ENCODE results near the gene LYST. TPM values are rescaled to one million over a fixed set of nuclear protein-coding genes. Genes with fewer than 3 reads are reported as not detected.
"Not testable (repeated sequence)": the region's sequence is repeated elsewhere in the genome, so short reads cannot be mapped to it uniquely, and the experiment has no call there.

The LYST gene
- total RNA-seq, 2 experiments from 2014 or later: 90.8 to 92.1 TPM

DNA sequence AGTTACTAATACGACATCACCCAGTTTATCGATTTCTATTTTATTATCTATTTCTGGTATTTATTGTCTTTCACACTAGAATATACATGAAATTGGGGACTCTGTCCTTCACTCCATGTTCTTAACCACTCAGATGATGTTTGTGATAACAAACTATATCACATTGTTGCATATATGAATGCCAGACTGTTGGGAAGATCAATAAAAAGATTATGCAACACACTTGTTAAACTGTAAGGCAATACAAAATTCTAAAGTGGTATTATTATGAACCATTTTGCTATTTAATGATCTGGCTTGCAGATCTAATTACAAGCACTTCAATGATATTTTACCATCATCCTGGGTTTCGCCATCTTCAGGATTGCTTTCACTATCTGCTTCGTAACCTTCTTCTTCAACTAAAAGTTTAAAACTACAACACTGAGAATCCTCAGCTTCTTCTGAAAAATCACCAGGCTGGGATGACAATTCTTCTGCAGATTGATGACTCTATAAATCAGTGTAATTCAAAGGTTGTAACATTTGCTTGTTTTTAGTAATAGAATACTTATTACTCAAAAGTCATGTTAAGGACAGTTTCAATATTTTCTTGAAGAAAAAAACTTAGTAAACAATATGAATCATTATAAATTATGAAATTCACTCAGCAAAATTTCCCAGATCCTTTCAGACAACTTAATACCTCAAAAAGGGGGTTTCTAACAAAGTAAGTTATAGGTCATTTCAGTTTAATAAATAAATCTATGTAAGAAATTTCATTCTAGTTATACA is 63.9 kb downstream of the LYST start:
- ChIA-PET CTCF (interaction anchor here (1.1 kb wide), 1 partner anchor 169 kb away, joined by 4 read pairs; no protein-coding TSS in a partner anchor), POLR2A (no interaction called here)

DNA sequence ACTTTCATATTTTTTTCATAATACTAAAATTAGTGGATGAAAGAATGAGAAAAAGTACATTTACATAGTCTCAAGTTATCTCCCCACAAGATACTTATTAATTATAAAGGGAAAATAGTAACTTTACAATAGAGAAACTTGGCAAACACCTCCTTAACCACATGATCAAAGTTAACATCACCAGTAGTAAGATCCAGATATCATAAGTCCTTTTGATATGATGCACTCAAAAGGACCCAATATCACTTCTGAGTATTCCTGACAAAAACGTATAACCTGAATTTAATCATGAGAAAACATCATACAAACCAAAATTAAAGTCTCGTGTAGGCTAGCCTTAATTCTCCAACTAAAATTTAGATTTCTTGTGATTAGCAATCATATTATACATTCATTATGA is 67.4 kb downstream of the LYST start:
- CTCF ChIA-PET: interaction anchor here (1.3 kb wide), 1 partner anchor 16 kb away, joined by 3 read pairs; no protein-coding TSS in a partner anchor

DNA sequence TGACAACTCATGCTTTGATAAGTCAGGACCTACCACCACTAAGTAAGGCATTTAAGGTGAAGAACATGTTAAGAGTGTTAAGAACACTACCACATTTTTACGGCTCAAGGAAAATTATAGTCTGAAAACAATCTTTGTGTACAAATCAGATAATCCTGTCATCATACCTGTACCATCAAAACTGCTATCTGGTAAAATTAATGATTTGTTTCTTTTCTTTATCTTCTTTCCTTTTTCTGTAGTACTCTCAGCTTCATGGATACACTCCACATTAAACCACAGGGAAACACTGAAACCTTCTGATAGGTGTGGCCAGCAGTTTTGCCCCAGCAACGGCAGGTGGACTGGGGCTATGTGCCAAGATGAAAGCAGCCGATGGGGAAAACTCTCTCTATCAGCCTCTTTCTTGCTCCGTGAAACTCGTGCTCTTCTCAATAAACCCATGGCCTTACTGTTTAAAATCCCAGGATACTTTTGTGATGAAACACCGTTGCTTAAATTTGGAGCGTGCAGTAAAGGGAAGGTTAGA is 75.1 kb downstream of the LYST start:
- ChIA-PET POLR2A (no interaction called here), CTCF (no interaction called here)

More for the DNA sequence above, 67.4 kb downstream of the LYST start:
- POLR2A ChIA-PET: no interaction called here

DNA sequence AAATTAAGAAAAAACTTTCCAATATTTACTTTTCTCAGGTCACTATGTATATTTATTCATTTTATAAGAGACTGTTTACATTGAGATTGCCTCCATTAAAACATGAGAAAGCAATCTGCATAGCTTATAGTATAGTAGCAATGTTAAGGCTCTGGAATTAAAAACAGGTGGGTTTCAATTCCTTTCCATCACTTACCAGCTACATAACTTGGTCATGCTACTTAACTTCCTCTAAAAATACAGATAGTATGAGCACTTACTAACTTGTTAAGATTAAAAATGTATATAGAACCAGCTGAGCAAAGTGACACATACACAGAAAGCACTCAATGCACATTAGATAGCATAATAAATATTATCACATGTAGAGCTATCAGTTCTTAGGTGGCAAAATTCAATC is 76.6 kb downstream of the LYST start:
- CTCF ChIA-PET: no interaction called here
- POLR2A ChIA-PET: no interaction called here

DNA sequence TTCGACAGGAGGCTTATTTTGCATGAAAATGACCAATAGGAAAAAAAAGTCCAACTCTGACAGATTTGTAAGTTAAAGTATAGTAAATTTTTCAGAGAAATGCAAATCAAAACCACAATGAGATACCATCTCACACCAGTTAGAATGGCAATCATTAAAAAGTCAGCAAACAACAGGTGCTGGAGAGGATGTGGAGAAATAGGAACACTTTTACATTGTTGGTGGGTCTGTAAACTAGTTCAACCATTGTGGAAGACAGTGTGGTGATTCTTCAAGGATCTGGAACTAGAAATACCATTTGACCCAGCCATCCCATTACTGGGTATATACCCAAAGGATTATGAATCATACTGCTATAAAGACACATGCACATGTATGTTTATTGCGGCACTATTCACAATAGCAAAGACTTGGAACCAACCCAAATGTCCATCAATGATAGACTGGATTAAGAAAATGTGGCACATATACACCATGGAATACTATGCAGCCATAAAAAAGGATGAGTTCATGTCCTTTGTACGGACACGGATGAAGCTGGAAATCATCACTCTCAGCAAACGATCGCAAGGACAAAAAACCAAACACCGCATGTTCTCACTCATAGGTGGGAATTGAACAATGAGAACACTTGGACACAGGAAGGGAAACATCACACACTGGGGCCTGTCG is 80.3 kb downstream of the LYST start:
- POLR2A ChIA-PET, CTCF ChIA-PET: not testable (repeated sequence)

DNA sequence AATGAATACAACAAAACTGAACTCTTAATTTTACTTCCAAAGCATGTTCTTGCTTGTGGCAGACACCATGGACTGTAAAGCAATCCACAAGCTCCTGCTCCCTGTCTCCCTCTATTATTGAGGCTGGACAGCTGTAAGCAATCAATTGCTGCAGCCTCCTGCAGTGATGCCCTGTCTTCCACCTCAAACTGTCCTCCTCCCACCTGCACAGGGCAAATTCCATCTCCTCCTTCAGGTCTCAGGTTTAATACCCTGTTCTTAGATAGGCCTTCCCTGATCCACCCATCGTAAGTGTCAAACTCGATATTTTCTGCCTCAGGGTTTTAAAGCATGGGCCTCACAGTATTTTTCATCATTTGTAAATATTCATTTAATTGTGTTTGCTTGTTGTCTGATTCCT is 81.8 kb downstream of the LYST start:
- ChIA-PET CTCF (interaction anchor here (0.9 kb wide), 1 partner anchor 238 kb away, joined by 3 read pairs; no protein-coding TSS in a partner anchor), POLR2A (interaction anchor here (0.6 kb wide), 1 partner anchor 393 kb away, joined by 8 read pairs; no protein-coding TSS in a partner anchor)

DNA sequence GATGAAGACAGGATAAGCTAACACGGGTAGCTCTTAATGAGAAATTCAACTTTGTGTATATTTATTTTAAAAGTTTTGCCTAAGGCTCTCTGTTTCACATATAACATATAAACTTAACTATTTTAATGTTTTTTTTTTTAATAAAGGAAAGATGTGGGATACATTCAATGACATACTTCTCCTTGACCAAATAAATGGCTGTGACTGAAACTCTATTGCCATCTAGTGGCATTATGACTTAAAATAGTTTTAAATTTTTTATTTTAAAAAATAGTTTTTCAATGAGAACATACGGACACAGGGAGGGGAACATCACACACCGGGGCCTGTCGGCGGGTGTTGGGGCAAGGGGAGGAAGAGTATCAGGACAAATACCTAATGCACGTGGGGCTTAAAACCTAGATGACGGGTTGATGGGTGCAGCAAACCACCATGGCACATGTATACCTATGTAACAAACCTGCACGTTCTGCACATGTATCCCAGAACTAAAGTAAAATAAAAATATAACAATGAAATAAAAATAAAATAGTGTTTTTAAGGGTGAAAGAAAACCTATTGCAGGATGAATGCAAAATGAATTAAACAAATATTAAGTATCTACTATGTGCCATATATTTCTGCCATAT is 83.4 kb downstream of the LYST start:
- ChIA-PET POLR2A (no interaction called here), CTCF (interaction anchor here (0.7 to 1.6 kb wide), 6 partner anchors 10 to 290 kb away, joined by 3 to 6 read pairs (median 3); no protein-coding TSS in a partner anchor)

DNA sequence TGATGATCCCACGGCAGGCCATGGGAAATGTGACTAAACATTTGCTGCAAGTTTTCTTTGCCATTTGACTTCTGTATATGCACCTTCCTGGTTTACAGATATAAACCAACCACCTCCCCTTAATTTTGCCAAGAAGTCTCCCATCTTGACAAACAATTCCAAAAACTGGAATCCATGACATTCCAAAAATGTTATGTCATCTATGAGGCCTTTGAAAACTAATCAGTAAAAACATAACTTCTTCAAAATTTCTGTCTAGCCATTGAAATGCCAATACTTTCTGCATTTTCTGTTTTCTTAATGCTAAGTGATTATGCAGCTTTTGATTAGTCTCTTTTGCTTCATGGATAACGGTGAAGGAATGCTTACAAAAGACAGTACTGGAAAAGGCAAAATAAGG is 84.1 kb downstream of the LYST start:
- CTCF ChIA-PET: interaction anchor here (0.7 to 1.6 kb wide), 5 partner anchors 10 to 289 kb away, joined by 3 to 6 read pairs (median 3); no protein-coding TSS in a partner anchor
- POLR2A ChIA-PET: no interaction called here

DNA sequence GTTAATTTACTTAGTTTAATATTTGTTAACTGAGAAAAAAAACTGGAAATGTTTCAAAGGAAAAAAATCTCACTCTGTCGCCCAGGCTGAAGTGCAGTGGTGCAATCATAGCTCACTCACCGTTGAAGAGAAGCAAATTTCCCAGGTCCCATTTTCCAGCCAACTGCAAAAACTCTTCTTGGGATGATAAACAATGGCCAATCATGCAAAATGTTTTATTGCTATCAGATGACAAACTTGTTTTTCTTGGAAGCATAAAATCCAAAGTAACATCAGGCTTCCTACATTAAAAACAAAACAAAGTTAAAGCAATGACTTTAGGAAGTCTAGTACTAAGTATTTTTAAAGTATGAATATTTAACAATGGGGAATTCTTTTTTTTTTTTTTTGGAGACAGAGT is 84.9 kb downstream of the LYST start:
- ChIA-PET POLR2A (no interaction called here), CTCF (interaction anchor here (1.3 kb wide), 1 partner anchor 11 kb away, joined by 6 read pairs; no protein-coding TSS in a partner anchor)

DNA sequence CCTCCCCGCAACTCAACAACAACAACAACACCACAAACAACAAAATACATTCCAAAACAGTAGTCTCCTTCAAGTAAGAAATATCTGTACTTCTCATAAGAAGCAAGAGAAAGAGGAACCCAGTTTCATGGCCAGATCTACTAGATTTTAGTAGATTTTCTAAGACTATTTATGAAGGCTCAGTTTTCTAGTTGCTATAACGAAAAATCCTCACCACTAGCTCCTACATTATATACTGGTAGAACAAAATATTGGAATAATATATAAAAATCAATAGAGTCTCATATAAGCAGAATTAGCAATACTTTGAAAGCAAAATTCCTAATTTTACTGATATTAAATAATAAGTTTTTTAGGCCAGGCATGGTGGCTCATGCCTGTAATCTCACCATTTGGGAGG is 86.9 kb downstream of the LYST start:
- ChIA-PET CTCF (no interaction called here), POLR2A (no interaction called here)

DNA sequence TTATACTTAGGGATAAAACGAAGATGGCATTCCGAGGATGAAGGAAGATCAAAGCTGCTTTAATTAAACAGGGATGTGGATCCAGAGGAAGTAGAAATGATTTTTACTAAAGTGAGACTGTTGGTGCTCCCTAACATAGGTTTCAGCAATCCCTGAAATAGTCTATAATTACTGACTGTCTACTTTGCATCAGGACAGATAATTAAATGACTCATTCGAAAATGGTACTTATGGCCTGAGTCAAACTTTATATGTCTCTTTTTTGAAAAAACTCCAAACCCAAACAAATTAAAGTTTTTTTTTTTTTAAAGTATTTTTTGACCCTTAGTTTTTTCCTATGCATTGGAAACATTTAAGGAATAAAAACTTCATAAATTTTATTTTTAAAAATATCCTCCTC is 90.3 kb downstream of the LYST start:
- POLR2A ChIA-PET: no interaction called here
- CTCF ChIA-PET: no interaction called here

DNA sequence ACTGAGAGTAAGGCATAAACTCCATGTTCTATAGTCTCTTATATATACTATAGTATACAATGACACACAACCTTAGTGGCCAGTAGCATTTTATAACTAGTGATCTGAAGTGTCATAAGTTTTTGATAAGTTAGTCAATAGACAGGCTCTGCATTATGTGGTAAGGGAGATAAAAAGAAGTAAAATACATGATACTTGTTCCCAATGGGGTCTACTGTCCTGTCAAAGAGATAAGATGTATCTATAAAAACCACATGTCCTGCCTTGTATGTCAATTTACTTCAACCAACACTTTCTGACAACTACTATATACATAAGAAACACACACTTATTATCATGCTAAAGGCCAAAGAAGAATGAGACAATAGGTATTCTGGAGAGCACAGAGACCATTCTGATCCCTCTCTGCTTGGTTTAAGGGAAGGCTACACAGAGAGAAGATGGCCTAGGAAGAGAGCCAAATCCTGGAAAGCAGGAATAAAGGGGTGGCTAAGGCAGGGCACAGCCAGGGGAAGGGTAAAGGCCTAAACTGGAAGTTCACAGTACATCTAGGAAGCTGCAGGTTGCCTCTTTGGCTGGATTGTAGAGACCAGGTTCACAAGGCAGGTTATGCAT is 91.4 kb downstream of the LYST start:
- CTCF ChIA-PET: no interaction called here
- POLR2A ChIA-PET: no interaction called here

DNA sequence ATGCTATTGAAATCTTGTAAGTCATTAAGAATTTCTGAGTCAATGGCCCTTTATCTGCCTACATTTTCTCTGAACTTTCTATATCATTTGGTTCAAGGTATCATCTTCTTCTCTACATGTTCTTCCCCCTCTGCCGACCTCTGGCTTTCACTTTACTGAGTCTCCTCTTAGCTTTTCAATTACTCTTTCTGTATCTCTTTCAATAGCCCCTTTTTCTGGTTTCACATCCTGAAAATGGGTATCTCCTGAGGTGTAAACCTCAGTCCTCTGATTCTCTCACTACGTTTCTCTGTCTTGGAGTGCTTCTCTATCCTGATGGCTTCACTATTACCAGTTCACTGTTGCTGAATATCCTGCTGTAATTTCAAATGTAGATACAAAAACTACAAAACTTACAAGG is 98.9 kb downstream of the LYST start:
- CTCF ChIA-PET: no interaction called here
- POLR2A ChIA-PET: no interaction called here

DNA sequence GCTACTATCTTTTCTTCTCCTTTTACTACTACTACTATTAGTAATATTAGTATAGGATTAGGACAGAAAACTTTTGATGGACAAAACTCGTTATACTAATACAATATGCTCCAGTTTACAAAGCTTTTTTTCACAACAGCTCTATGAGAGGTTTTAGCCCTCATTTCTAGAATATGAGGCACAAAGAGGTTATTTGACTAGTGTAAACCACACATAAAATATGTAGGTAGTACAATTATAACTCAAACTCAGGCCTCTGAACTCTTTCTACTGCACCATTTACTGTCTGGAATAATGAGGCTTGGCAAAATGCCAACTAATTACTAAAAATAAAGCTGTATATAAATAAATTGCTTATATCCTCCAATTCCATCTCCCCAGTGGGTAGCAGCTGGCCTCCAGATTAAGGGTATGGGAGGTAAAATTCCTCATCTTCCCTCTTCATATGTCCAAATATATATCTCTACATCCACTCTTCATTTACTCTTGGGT is 99.9 kb downstream of the LYST start:
- ChIA-PET CTCF (no interaction called here), POLR2A (no interaction called here)

DNA sequence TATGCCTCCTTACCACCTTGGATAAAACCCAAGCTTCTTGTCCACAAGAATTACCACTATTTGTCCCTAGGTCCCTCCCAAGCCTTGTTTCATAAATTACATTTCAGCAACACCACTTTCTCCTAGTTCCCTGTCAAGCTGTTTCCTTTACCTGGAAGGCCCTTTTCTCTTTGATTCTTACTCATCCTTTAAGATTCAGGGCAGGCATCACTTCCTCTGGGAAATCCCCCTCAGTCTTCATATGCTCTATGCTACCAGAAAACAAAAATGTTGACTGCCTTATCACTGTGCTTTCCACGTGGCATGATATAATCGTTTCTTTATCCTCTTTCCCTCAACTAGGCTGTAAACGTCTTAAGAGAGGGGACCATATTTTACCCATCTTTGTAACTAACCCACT is 102.7 kb downstream of the LYST start:
- ChIA-PET CTCF (no interaction called here), POLR2A (no interaction called here)

DNA sequence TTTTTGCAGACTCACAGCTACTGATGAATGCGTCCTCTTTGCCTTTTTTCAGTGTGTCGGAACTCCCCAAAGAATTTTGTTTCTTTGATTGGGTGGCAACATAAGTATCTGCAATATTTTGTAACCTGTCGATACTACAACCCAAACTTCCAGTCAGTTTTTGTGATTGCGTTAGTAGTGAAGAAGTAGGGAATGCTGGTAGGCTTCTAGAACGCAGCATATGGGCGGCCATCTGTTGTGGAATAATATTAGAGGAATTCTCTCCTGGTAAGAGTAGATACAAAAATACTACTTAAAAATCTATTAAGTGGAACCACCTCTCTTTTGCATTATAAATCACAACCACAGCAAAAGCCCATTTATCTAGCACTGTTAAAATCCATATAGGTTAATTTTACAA is 107.4 kb downstream of the LYST start:
- CTCF ChIA-PET: no interaction called here
- POLR2A ChIA-PET: no interaction called here

DNA sequence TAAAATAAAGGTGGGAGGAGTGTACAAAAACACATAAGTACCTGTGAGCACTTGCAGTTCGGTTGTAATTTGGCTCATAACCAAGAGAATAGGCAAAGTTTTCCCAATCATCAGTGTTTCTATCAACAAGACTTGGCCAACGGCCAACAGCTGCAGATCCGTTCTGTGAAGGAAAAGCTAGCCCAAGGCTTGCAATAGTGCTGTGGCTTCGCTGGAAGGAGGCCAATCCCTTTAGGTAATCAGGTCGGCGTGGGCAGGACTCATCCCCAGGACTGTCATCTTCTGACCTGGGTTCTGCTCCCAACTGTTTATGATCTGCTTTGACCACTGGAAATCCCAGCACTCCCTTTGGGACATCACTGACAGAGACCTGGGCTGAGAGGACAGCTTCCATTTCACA is 107.8 kb downstream of the LYST start:
- CTCF ChIA-PET: no interaction called here
- POLR2A ChIA-PET: no interaction called here

DNA sequence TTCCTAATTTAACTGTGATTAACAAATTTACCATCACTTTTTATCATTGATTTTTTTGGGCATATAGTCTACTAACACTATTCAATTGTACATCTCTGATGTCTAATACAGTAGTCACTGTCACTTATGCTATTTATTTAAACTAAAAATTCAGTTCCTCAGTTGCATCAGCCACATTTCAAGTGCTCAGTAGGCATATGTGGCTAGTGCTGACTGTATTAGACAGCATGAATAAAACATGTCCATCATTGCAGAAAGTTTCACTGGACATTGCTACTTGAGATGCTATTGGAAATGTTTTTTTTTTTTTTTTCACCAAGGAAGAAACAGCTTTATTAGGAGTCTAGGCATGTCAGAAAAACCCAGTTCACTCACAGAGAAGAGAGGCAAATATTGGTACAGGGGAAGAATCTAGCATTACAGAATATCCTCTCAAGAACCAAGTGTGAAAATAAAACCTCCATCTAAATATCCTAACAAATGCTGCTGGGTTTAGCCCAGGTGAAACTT is 109.1 kb downstream of the LYST start:
- POLR2A ChIA-PET: no interaction called here
- CTCF ChIA-PET: no interaction called here

DNA sequence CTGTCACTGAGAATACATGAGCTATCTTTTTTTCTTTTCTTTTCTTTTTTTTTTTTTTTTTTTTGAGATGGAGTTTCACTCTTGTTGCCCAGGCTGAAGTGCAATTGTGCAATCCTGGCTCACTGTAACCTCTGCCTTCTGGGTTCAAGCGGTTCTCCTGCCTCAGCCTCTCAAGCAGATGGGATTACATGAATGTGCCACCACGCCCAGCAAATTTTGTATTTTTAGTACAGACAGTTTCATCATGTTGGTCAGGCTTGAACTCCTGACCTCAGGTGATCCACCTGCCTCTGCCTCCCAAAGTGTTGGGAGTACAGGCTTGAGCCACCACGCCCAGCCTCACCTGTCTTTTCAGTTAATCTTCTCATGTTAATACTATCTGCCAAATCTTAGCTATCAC is 112.5 kb downstream of the LYST start:
- POLR2A ChIA-PET, CTCF ChIA-PET: not testable (repeated sequence)

DNA sequence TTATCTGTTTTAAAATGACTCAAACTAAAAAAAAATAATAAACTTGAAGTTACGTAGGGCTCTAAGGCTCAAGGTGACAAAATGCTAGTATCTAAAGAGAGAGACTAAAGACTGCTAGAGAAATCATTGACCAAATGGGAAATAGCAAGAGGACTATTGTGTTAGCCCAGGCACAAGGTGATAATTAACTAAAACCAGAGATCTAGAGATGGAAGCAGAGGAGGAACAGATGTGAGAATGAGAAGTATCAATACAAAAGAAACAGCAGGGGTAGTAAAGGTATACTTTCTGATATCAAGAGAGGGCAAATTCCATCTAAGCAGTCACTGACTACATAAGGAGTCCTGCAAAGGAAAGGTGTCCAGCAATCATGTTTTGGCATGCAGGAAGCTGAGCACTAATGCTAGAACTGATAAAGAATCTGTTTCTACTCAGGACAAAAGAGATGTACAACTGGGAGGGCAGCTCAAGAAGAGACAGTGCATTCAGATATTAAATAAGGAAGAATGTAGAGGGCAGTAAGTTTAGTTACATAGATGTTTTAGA is 116.9 kb downstream of the LYST start:
- ChIA-PET CTCF (interaction anchor here (0.6 kb wide), 1 partner anchor 152 kb away, joined by 3 read pairs; no protein-coding TSS in a partner anchor), POLR2A (no interaction called here)

All from activated CD8-positive, alpha-beta memory T cell treated with anti-CD3 and anti-CD28 coated beads for 36 hours (primary cell).